ENCODE measurements around the gene GLI2.

The GLI2 gene

GRCh38 chr2:120712180-120712681 is 23.4 kb upstream of the GLI2 start:
- no peak for DNase-seq (ENCODE audit: low read depth in 2 of 3, low spot score in 1 of 3)

GRCh38 chr2:120715353-120715752 is 20.3 kb upstream of the GLI2 start:
- no peak for DNase-seq (ENCODE audit: low read depth in 2 of 3, low spot score in 1 of 3)

- no peak for DNase-seq (ENCODE audit: low read depth in 2 of 3, low spot score in 1 of 3)
These were observed 19.7 kb upstream of the GLI2 start for GRCh38 chr2:120715941-120716340.

GRCh38 chr2:120716641-120717585 is 18.8 kb upstream of the GLI2 start:
- no peak for DNase-seq (ENCODE audit: low read depth in 2 of 3, low spot score in 1 of 3)

GRCh38 chr2:120719491-120719890 is 16.2 kb upstream of the GLI2 start:
- DNase-seq (ENCODE audit: low read depth in 2 of 3, low spot score in 1 of 3): no peak

- DNase-seq (ENCODE audit: low read depth in 2 of 3, low spot score in 1 of 3): no peak
These were observed 15.4 kb upstream of the GLI2 start for GRCh38 chr2:120720231-120720630.

- DNase-seq (ENCODE audit: low read depth in 2 of 3, low spot score in 1 of 3): no peak
These were observed 14.8 kb upstream of the GLI2 start for GRCh38 chr2:120720746-120721375.

GRCh38 chr2:120722246-120722567 is 13.5 kb upstream of the GLI2 start:
- DNase-seq (ENCODE audit: low read depth in 2 of 3, low spot score in 1 of 3): no peak

GRCh38 chr2:120722568-120723421 is 12.9 kb upstream of the GLI2 start:
- no peak for DNase-seq (ENCODE audit: low read depth in 2 of 3, low spot score in 1 of 3)

- DNase-seq (ENCODE audit: low read depth in 2 of 3, low spot score in 1 of 3): no peak
These were observed 9.4 kb upstream of the GLI2 start for GRCh38 chr2:120726245-120726644.

- DNase-seq (ENCODE audit: low read depth in 2 of 3, low spot score in 1 of 3): no peak
These were observed 6.0 kb upstream of the GLI2 start for GRCh38 chr2:120729406-120730399.

GRCh38 chr2:120731175-120731574 is 4.5 kb upstream of the GLI2 start:
- DNase-seq (ENCODE audit: low read depth in 2 of 3, low spot score in 1 of 3): no peak

GRCh38 chr2:120732506-120733237 is 3.0 kb upstream of the GLI2 start:
- no peak for DNase-seq (ENCODE audit: low read depth in 2 of 3, low spot score in 1 of 3)

- no peak for DNase-seq (ENCODE audit: low read depth in 2 of 3, low spot score in 1 of 3)
These were observed 2.3 kb upstream of the GLI2 start for GRCh38 chr2:120733238-120733932.

- DNase-seq (ENCODE audit: low read depth in 2 of 3, low spot score in 1 of 3): no peak
These were observed 577 bp upstream of the GLI2 start for GRCh38 chr2:120734930-120735651.

GRCh38 chr2:120736202-120736623 is 545 bp downstream of the GLI2 start:
- no peak for DNase-seq (ENCODE audit: low read depth in 2 of 3, low spot score in 1 of 3)

- DNase-seq (ENCODE audit: low read depth in 2 of 3, low spot score in 1 of 3): no peak
These were observed 1.1 kb downstream of the GLI2 start for GRCh38 chr2:120736624-120737339.
